PC-9 (cell line): Measurements from ENCODE around the gene CMIP. TPM values are rescaled to one million over a fixed set of nuclear protein-coding genes. Genes with fewer than 3 reads are reported as not detected.

Experiments used
- BruUV-seq: library from RNA; stranded (reverse); fragments of 400-500 nt; replicated peaks from 2 replicates; lab custom pipeline; 2021; lab: Mats Ljungman, UMichigan
- CTCF ChIA-PET: fragments of 300-600 bp; sonication (Branson Sonifier 250); formaldehyde crosslinking; loops from one replicate; lab custom pipeline; 2022; ENCODE audit warnings: antibody characterized with exemption; lab: Charles Lee
- POLR2A ChIA-PET: fragments of 300-600 bp; sonication (Branson Sonifier 250); formaldehyde crosslinking; loops from one replicate; lab custom pipeline; 2022; ENCODE audit warnings: antibody characterized with exemption; ENCODE audit not compliant: unreplicated experiment; lab: Charles Lee
- DNase-seq, 2 experiments: peaks; one replicate each; pipeline versions ENCODE4 v3.0.0 to v3.0.0-alpha.2; 2015 to 2022; ENCODE audit warnings: mixed read lengths in 1 of 2
- H2AFZ ChIP-seq: fragments of 200-600 bp; sonication (generic); 2 replicates; pipeline ENCODE4 v1.8.1; 2017; ENCODE audit warnings: antibody characterized with exemption
- H3F3A ChIP-seq: fragments of 200-600 bp; sonication (generic); 2 replicates; pipeline ENCODE4 v1.8.1; 2017; ENCODE audit warnings: antibody characterized with exemption, mild to moderate bottlenecking, low read depth; ENCODE audit not compliant: insufficient read depth
- H3K27ac ChIP-seq: fragments of 200-600 bp; sonication (generic); 2 replicates; pipeline ENCODE4 v1.6.1; 2016; ENCODE audit warnings: mixed run types
- H3K27me3 ChIP-seq: fragments of 200-600 bp; sonication (generic); 2 replicates; pipeline ENCODE4 v1.6.1; 2016; ENCODE audit warnings: low read depth, mixed run types; ENCODE audit not compliant: insufficient read depth
- H3K36me3 ChIP-seq: fragments of 200-600 bp; sonication (generic); 2 replicates; pipeline ENCODE4 v1.6.1; 2016; ENCODE audit warnings: low read depth, mixed run types
- H3K4me1 ChIP-seq: fragments of 200-600 bp; sonication (generic); replicated peaks from 2 replicates; pipeline ENCODE4 v1.6.1; 2016; ENCODE audit warnings: mixed run types; ENCODE audit not compliant: insufficient read depth
- H3K4me2 ChIP-seq: fragments of 200-600 bp; sonication (generic); 2 replicates; pipeline ENCODE4 v1.6.1; 2017; ENCODE audit warnings: mixed run types
- H3K4me3 ChIP-seq: fragments of 200-600 bp; sonication (generic); 2 replicates; pipeline ENCODE4 v1.6.1; 2016; ENCODE audit warnings: mixed run types
- H3K79me2 ChIP-seq: fragments of 200-600 bp; sonication (generic); 2 replicates; pipeline ENCODE4 v1.6.1; 2017; ENCODE audit warnings: low read depth, mixed run types
- H3K9me2 ChIP-seq: fragments of 200-600 bp; sonication (generic); 2 replicates; pipeline ENCODE4 v1.8.1; 2017; ENCODE audit warnings: mild to moderate bottlenecking; ENCODE audit not compliant: insufficient read depth
- H3K9me3 ChIP-seq: fragments of 200-600 bp; sonication (generic); 2 replicates; pipeline ENCODE4 v1.8.1; 2016; ENCODE audit warnings: low read depth; ENCODE audit not compliant: insufficient read depth
- H4K20me1 ChIP-seq: fragments of 200-600 bp; sonication (generic); 2 replicates; pipeline ENCODE4 v1.8.1; 2017; ENCODE audit not compliant: insufficient read depth
- CTCF ChIP-seq: fragments of 200-600 bp; sonication (generic); conservative IDR thresholded peaks from 2 replicates; pipeline ENCODE4 v1.6.1; 2017; ENCODE audit warnings: mixed run types, antibody characterized with exemption, mild to moderate bottlenecking, moderate library complexity
- EZH2 ChIP-seq: fragments of 200-600 bp; sonication (generic); IDR thresholded peaks from 2 replicates; pipeline ENCODE4 v1.8.0; 2017; ENCODE audit warnings: antibody characterized with exemption, low read depth
- intact Hi-C: fragments of 100-400 bp; cut with micrococcal nuclease; formaldehyde crosslinking; loops from one replicate; pipeline ENCODE4 v1.10.0; 2022; ENCODE audit not compliant: unreplicated experiment
- total RNA-seq: library from RNA; stranded (reverse); gene quantifications from 2 replicates; pipeline ENCODE4 v1.2.3, GENCODE V29; 2021

Gene CMIP
- total RNA-seq, 1 experiment from 2014 or later, result 96.6 TPM

- TF ChIP-seq EZH2 (no peak), CTCF (no peak)
- Histone ChIP-seq H3K9me3 (no peaks in the 10 kb centered on the region), H3K4me3 (no peak overlapping the region), H4K20me1 (peaks cover 40% of the 10 kb centered on the region), H3K9me2 (no peaks in the 10 kb centered on the region), H3K27me3 (no peaks in the 10 kb centered on the region), H3K27ac (no peak overlapping the region), H3K4me1 (no peaks in the 10 kb centered on the region), H3K79me2 (peaks cover 93% of the 10 kb centered on the region), H3K4me2 (no peak overlapping the region), H3K36me3 (0 out of 2 replicates have a peak, but pooled peaks cover 9% of the 10 kb centered on the region), H2AFZ (no peak overlapping the region), H3F3A (peaks cover 21% of the 10 kb centered on the region; the same call in 1 of the 2 replicates)
- POLR2A ChIA-PET, result no interaction called here
- DNase-seq, result no peak
- no TSS peak for BruUV-seq
- CTCF ChIA-PET, result no interaction called here
- intact Hi-C loops, result no loop called here
Measured at GRCh38 chr16:81536648-81537047, 92.0 kb downstream of the CMIP start.

DNA sequence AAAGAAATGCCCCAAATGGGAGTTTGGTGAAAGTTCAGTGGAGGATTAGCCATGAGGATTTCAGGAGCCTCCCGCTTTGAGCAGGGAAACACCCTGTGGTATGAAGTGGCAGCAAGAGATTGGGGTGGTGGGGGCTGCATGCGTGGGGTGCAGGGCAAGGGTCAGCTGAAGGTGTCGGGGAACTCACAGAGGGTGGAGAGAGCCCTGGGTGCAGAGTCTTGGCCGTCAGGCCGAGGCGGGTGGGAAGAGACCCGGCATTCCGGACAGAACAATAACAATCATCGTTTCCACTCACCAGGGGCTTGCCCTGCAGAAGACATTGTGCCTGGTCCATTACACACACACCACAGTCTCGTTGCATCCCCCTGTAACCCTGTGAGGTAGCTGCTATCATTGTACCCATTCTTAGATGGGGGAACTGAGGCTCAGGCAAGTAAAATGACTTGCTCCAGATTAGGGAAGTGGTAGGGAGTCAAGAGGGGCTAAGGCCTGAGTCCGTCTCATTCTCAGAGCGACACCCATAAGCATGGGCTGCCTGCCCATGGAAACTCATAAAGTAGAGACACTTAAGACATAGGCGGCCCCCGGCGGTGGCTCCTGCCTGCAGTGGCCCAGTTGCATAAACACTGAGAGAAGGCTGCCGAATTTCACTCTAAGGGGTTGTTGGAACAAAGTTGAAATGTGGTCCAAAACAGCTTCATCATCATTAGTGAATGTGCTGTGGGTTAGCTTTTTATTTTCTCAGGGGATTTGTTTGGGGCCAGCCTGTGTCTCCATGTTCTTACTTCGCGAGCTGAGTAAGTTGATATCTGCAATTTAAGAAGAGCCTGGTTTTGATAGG, 93.3 kb downstream of the CMIP start:
- Histone ChIP-seq H3K27me3 (no peaks in the 10 kb centered on the region), H3K9me3 (no peaks in the 10 kb centered on the region), H4K20me1 (peaks cover 41% of the 10 kb centered on the region), H3K4me2 (no peak overlapping the region), H3K4me3 (no peak overlapping the region), H3K27ac (no peak overlapping the region), H3K36me3 (0 out of 2 replicates have a peak, but pooled peaks cover 9% of the 10 kb centered on the region), H2AFZ (no peak overlapping the region), H3K9me2 (no peaks in the 10 kb centered on the region), H3K4me1 (no peaks in the 10 kb centered on the region), H3F3A (peaks cover 21% of the 10 kb centered on the region; the same call in 1 of the 2 replicates), H3K79me2 (peaks cover 93% of the 10 kb centered on the region)
- no peak for DNase-seq
- BruUV-seq, result no TSS peak
- TF ChIP-seq EZH2 (no peak), CTCF (no peak)
- ChIA-PET POLR2A (no interaction called here), CTCF (no interaction called here)
- intact Hi-C loops, result no loop called here

- H3K79me2 ChIP-seq, result peaks cover 93% of the 10 kb centered on the region
- no peaks in the 10 kb centered on the region for H3K9me3 ChIP-seq
- 0 out of 2 replicates have a peak, but pooled peaks cover 9% of the 10 kb centered on the region for H3K36me3 ChIP-seq
- no peaks in the 10 kb centered on the region for H3K4me1 ChIP-seq
- DNase-seq, result no peak
- H2AFZ ChIP-seq, result no peak overlapping the region
- POLR2A ChIA-PET, result interaction anchor here (0.6 kb wide), 1 partner anchor 12 kb away, joined by 6 read pairs; no protein-coding TSS in a partner anchor
- CTCF ChIA-PET, result no interaction called here
- H3K27ac ChIP-seq, result no peak overlapping the region
- intact Hi-C loops, result no loop called here
- no peak for TF ChIP-seq EZH2
- TF ChIP-seq CTCF, result no peak
- H3F3A ChIP-seq, result peaks cover 17% of the 10 kb centered on the region; the same call in 1 of the 2 replicates
- no peak overlapping the region for H3K4me2 ChIP-seq
- no TSS peak for BruUV-seq
- peaks cover 40% of the 10 kb centered on the region for H4K20me1 ChIP-seq
- H3K27me3 ChIP-seq, result no peaks in the 10 kb centered on the region
- H3K4me3 ChIP-seq, result no peak overlapping the region
- no peaks in the 10 kb centered on the region for H3K9me2 ChIP-seq
Measured at GRCh38 chr16:81539009-81539758, 94.6 kb downstream of the CMIP start.
